ENCODE data around the gene FAM3C. TPM values are rescaled to one million over a fixed set of nuclear protein-coding genes. Genes with fewer than 3 reads are reported as not detected.

The FAM3C gene
- total RNA-seq, 1 donor from 2014 or later: 54.8 TPM

DNA sequence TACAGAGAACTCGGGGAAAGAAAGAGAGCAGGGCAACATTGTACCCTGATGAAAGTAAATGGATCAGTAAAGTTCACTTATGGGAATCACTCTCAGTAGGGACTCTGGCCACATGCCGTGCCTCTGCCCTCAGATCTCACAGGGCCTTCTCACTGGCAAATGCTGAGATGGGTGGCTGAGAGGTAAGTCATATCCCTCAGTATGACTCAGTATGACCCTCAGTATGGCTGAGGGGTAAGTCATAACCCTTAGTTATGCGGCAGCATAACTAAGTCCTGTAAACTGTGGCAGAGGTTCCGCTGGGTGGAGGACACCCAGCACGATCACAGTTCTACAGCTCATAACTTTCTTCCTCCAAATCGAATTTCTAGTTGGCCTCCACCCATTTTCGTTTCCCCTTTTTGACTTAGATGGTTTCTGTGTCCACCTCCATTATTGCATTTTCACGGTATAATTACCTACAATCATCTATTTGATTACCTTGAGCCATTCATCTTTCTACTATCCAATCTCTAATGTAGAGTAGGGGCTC lies 93.8 kb downstream of the FAM3C start:
- intact Hi-C loops (cut with micrococcal nuclease): no loop called here

DNA sequence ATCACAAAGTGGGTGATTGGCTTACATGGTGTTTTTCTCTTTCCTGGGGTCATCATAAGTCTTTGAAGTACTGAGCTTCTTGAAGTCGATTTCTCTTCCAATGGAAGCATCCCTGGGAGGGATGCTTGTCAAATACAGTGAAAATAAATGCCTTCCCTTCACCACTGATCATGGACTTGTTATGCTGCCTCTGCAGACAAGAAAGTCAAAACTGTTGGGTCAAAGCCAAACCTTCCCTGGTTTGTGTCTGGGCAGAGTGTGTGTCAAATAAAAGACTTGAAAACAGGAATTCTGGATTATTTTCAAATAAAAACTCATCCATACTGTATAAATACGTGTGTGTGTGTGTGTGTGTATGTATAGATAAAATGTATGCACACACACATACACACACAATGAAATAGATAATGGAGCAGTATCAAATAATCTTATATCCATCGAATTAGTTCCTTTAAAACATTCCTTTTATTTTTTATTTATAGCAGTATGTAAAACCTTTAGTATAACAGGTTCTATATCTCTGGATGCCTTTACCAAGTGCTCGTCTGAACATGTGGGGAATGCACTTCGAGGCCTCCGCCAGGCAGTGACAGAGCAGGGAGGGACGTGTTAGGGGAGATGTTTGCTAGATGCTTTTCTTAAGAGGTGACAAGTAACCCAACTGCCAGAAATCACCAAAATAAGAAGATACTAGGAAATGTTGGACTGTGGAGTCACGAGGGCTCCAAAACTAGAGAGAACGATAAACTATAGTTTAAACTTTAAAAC lies 94.5 kb downstream of the FAM3C start:
- intact Hi-C loops (cut with micrococcal nuclease): no loop called here

GRCh38 chr7:121300685-121301420 lies 95.3 kb downstream of the FAM3C start:
- intact Hi-C loops (cut with micrococcal nuclease): no loop called here

Other genes with a start within 250 kb of the FAM3C start
- gene WNT16, start 67.3 kb downstream of the FAM3C start, total RNA-seq: not detected in 2 replicates